HCT116 (cell line): ENCODE results near the gene UBE2D2.

Source experiments
- EZH2 ChIP-seq: fragments of 200-600 bp; sonication (generic); IDR thresholded peaks from 2 replicates; pipeline ENCODE4 v1.6.1; 2017; ENCODE audit warnings: antibody characterized with exemption, mixed run types
- FOSL1 ChIP-seq: IDR thresholded peaks from 2 replicates; pipeline ENCODE4 v1.6.1; 2012; ENCODE audit warnings: low read depth
- POLR2A ChIP-seq: IDR thresholded peaks from 2 replicates; pipeline ENCODE4 v1.7.0; 2011; ENCODE audit warnings: borderline replicate concordance; ENCODE audit not compliant: insufficient read depth, insufficient read length; ENCODE audit errors: extremely low read depth
- YY1 ChIP-seq: IDR thresholded peaks from 2 replicates; pipeline ENCODE4 v1.6.1; 2011; ENCODE audit warnings: low read length, low read depth, moderate library complexity, mild to moderate bottlenecking; ENCODE audit not compliant: insufficient replicate concordance; ENCODE audit errors: extremely low read depth
- TF ChIP-seq, protein P1 (sequence below), 3 experiments: fragments of 200-600 bp in 1 of 3; sonication (generic) in 1 of 3; IDR thresholded peaks in 2 of 3; conservative IDR thresholded peaks in 1 of 3; 2 replicates each; pipeline ENCODE4 v1.5.1; 2012 to 2017; ENCODE audit warnings: low read depth in 2 of 3, low read length in 2 of 3, antibody characterized with exemption in 1 of 3, borderline replicate concordance in 1 of 3, control low read depth in 1 of 3, mild to moderate bottlenecking in 1 of 3, mixed read lengths in 1 of 3, mixed run types in 1 of 3, moderate library complexity in 1 of 3; ENCODE audit not compliant: insufficient read depth in 1 of 3
- TF ChIP-seq, protein P2 (sequence below): IDR thresholded peaks from 2 replicates; pipeline ENCODE4 v1.6.1; 2012
- TF ChIP-seq, protein P3 (sequence below): IDR thresholded peaks from 2 replicates; pipeline ENCODE4 v1.6.1; 2011; ENCODE audit warnings: mild to moderate bottlenecking, low read length, moderate library complexity; ENCODE audit not compliant: insufficient replicate concordance; ENCODE audit errors: extremely low read depth
- TF ChIP-seq, protein P4 (sequence below): IDR thresholded peaks from 2 replicates; pipeline ENCODE4 v1.6.1; 2012; ENCODE audit warnings: low read depth

DNA sequence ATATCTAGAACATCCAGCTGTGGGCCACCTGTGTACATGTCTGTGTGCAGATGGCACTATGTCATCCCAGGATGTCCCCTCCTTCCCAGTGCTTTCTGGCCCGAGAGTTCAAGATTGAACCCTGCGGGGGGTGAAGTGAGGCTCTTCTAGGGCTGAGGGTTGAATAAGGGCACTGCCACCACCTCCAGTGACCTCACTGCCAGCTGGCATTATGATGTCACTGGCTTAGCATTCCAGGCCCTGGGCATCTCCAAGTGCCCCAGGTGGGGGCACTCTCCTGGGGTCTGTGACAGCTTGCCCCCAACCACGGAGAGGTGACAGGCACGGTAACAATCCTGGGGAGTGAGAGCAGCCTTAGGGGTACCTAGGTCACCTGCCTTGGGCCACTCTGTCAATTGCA lies 114.1 kb downstream of the UBE2D2 start:
- TF ChIP-seq, protein P1, sequence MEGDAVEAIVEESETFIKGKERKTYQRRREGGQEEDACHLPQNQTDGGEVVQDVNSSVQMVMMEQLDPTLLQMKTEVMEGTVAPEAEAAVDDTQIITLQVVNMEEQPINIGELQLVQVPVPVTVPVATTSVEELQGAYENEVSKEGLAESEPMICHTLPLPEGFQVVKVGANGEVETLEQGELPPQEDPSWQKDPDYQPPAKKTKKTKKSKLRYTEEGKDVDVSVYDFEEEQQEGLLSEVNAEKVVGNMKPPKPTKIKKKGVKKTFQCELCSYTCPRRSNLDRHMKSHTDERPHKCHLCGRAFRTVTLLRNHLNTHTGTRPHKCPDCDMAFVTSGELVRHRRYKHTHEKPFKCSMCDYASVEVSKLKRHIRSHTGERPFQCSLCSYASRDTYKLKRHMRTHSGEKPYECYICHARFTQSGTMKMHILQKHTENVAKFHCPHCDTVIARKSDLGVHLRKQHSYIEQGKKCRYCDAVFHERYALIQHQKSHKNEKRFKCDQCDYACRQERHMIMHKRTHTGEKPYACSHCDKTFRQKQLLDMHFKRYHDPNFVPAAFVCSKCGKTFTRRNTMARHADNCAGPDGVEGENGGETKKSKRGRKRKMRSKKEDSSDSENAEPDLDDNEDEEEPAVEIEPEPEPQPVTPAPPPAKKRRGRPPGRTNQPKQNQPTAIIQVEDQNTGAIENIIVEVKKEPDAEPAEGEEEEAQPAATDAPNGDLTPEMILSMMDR (IDR thresholded peaks at IDR 0.05 in 2 of 3, conservative IDR thresholded peaks at IDR 0.05 in 1 of 3; ENCODE audit: borderline replicate concordance in 1 of 3, insufficient read depth in 1 of 3, low read depth in 2 of 3, low read length in 2 of 3), result no peak
- TF ChIP-seq, protein P2, sequence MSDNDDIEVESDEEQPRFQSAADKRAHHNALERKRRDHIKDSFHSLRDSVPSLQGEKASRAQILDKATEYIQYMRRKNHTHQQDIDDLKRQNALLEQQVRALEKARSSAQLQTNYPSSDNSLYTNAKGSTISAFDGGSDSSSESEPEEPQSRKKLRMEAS, result no peak
- no peak for TF ChIP-seq FOSL1
- no peak for TF ChIP-seq POLR2A
- TF ChIP-seq EZH2, result no peak
- TF ChIP-seq YY1, result no peak
- TF ChIP-seq, protein P3, sequence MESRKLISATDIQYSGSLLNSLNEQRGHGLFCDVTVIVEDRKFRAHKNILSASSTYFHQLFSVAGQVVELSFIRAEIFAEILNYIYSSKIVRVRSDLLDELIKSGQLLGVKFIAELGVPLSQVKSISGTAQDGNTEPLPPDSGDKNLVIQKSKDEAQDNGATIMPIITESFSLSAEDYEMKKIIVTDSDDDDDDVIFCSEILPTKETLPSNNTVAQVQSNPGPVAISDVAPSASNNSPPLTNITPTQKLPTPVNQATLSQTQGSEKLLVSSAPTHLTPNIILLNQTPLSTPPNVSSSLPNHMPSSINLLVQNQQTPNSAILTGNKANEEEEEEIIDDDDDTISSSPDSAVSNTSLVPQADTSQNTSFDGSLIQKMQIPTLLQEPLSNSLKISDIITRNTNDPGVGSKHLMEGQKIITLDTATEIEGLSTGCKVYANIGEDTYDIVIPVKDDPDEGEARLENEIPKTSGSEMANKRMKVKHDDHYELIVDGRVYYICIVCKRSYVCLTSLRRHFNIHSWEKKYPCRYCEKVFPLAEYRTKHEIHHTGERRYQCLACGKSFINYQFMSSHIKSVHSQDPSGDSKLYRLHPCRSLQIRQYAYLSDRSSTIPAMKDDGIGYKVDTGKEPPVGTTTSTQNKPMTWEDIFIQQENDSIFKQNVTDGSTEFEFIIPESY, result no peak
- TF ChIP-seq, protein P4, sequence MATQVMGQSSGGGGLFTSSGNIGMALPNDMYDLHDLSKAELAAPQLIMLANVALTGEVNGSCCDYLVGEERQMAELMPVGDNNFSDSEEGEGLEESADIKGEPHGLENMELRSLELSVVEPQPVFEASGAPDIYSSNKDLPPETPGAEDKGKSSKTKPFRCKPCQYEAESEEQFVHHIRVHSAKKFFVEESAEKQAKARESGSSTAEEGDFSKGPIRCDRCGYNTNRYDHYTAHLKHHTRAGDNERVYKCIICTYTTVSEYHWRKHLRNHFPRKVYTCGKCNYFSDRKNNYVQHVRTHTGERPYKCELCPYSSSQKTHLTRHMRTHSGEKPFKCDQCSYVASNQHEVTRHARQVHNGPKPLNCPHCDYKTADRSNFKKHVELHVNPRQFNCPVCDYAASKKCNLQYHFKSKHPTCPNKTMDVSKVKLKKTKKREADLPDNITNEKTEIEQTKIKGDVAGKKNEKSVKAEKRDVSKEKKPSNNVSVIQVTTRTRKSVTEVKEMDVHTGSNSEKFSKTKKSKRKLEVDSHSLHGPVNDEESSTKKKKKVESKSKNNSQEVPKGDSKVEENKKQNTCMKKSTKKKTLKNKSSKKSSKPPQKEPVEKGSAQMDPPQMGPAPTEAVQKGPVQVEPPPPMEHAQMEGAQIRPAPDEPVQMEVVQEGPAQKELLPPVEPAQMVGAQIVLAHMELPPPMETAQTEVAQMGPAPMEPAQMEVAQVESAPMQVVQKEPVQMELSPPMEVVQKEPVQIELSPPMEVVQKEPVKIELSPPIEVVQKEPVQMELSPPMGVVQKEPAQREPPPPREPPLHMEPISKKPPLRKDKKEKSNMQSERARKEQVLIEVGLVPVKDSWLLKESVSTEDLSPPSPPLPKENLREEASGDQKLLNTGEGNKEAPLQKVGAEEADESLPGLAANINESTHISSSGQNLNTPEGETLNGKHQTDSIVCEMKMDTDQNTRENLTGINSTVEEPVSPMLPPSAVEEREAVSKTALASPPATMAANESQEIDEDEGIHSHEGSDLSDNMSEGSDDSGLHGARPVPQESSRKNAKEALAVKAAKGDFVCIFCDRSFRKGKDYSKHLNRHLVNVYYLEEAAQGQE, result no peak
